Hippocampal formation (tissue), 2 donors: ENCODE measurements around the gene NOS2.

Experiments used
- DNase-seq, 2 donors: peaks; one replicate each; lab custom pipeline; 2025; lab: John Stamatoyannopoulos, UW

Gene NOS2

GRCh38 chr17:27721797-27722196, 78.5 kb downstream of the NOS2 start:
- no peak for DNase-seq
